Endothelial cell of hepatic sinusoid (primary cell): ENCODE measurements around the gene SLC35F4.

Experiments
- in situ Hi-C: cut with HindIII; loops from 2 replicates; pipeline ENCODE4 v1.10.0; 2017; ENCODE audit warnings: low sequenced_read_pairs

Gene SLC35F4

GRCh38 chr14:57549765-57550420, 316.0 kb downstream of the SLC35F4 start:
- in situ Hi-C loops, result no loop called here

GRCh38 chr14:57549016-57549564, 316.8 kb downstream of the SLC35F4 start:
- in situ Hi-C loops, result no loop called here

- in situ Hi-C loops, result no loop called here
These were observed 318.8 kb downstream of the SLC35F4 start for GRCh38 chr14:57547131-57547530.

- in situ Hi-C loops, result no loop called here
These were observed 332.7 kb downstream of the SLC35F4 start for GRCh38 chr14:57533214-57533613.

GRCh38 chr14:57530571-57530970, 335.3 kb downstream of the SLC35F4 start:
- in situ Hi-C loops, result no loop called here

- in situ Hi-C loops, result loop anchor here (5.0 kb wide), 1 partner anchor 65 kb away; no protein-coding TSS in a partner anchor
These were observed 338.9 kb downstream of the SLC35F4 start for GRCh38 chr14:57526942-57527341.

- in situ Hi-C loops, result no loop called here
These were observed 346.8 kb downstream of the SLC35F4 start for GRCh38 chr14:57519043-57519442.
